HCEC 1CT (cell line): Measurements from ENCODE around the gene SMARCB1.

Experiments
- DNase-seq: peaks from one replicate; pipeline ENCODE4 v3.0.0-alpha.2; 2017

The SMARCB1 gene

DNA sequence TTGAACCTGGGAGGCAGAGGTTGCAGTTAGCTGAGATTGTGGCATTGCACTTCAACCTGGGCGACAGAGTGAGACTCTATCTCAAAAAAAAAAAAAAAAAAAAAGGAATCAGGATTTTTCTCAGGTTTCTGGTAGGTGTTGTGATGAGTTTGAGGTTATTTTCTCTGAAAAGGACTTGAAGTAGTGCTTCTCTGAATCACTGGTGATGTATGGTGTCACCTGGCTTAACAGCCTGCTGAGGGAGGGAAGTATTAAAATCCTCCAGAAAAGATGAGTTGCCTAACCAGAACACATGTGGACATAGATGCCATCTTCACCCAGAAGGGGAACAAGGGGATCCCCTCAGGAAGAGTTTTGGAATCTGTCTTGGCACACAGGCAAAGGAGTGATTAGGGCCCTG, 20.1 kb downstream of the SMARCB1 start:
- no peak for DNase-seq

DNA sequence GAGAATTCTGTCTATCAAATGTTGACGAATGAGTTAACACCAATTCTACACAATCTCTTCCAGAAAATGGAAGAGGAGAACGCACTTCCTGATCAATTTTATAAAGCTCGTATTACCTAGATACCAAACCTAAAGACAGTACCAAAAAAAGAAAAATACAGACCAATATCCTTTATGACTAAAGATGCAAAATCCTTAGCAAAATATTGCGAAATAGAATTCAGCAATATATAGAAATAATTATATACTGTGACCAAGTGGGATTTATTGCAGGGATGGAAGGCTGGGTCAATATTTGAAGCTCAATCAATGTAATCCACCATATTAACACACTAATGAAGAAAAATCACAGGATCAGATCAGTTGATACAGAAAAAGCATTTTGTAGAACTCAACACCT, 25.6 kb downstream of the SMARCB1 start:
- DNase-seq = no peak

DNA sequence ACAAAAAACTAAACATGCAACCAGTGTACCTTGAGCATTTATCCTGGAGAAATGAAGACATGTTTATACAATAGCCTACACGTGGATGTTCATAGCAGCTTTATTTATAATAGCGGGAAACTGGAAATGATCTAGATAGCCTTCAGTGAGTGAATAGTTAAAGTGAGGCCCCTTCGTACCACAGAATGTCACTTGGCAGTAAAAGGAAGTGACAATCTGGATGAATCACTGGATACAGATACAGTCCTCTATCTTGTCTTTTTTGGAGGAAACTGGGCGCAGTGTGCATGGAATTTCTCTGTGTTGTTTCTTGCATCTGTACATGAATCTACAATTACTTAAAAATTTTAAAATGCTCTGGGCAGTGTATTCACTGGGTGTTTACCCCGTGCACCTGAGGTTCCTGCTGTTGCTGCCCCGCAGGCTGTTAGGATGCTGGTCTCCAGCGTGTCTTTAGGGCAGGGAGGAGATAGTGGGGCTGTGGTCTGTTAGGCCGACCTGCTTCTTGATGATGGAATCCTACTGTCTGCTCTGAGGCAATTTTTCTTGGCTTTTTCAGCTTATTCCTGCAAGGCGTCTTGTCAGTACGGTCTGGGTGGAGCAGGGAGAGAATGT, 28.9 kb downstream of the SMARCB1 start:
- DNase-seq = no peak

DNA sequence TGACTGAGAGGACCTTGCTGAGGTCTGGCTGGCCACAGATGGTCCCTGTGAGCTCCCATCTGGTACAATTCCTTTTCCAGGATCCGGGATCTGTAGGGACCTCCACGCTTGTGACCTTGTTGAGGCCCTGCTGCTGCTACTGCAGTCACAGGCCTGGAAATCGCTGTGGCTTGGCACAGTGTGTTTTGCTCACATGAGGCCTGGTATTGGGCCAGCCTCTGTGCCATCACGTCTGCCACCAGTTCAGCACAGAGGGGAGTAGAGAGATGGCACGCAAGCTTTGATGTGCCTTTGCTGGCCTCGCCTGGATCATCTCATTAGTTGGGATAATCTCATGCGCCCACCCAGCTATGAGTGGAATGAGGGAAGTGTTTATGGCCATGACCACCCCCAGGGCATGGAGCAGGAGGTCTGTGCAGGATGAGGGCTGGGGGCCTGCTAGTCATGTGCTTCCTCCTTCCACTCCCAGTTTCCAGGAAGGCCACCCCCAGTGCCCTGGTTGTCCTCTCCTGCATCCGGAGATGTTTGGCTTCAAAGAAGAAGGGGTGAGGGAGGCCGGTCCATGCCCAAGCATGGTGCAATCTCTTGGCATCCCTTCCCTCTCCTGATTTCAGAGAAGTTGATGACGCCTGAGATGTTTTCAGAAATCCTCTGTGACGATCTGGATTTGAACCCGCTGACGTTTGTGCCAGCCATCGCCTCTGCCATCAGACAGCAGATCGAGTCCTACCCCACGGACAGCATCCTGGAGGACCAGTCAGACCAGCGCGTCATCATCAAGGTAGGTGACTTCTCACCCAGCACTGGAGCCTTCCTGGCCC, 29.6 kb downstream of the SMARCB1 start:
- no peak for DNase-seq

DNA sequence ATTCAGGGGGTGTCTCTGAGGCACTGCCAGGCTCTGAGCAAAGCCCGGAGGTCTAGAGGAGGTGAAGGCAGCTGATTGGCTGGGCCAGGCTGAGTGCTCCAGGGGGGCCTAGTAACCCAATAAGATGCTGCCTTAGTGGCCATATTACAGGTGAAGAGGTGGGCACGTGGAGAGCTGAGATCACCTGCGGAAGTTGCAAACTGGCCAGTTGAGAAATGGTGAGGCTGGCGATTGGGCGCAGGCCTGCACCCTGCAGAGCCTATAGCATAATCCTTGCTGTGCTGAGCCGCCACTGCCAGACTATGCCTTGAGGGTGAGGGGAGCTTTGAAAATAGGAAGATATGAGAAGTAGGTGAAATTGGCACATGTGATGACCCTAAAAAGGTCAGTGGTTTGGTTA, 30.4 kb downstream of the SMARCB1 start:
- no peak for DNase-seq

DNA sequence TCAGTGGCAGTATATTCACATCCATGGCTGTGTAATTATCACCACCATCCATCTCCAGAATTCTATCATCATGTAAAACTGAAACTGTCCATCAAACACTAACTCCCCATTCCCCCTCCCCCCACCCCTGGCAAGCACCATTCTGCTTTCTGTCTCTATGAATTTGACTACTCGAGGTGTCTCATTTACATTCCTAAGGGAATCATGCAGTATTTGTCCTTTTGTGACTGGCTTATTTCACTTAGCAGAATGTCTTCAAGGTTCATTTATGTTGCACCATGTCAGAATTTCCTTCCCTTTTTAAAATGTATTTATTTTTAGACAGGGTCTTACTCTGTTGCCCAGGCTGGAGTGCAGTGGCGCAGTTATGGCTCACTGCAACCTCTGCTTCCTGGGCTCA, 31.8 kb downstream of the SMARCB1 start:
- DNase-seq = no peak

DNA sequence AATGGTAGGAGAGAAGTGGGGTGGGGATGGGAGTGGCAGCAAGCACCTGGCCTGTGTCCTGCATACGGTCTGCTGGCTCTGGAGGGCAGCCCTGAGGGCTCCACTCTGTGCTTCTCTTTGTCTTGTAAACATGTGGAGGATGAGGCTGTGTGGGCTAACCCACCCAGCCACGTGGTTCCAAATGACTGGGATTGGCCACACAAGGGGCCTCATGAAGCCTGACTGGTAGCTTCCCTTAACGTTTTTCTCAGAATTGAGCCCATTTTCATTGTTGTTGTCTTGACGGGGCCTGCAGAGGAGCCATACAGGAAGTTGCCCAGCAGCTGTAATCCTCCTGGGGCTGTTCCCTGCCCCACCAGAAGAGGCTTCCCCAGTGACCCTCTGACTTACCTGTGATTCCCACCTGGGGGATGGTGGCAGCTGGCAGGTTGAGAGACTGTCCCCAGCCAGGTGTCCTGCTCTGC, 34.0 kb downstream of the SMARCB1 start:
- no peak for DNase-seq

DNA sequence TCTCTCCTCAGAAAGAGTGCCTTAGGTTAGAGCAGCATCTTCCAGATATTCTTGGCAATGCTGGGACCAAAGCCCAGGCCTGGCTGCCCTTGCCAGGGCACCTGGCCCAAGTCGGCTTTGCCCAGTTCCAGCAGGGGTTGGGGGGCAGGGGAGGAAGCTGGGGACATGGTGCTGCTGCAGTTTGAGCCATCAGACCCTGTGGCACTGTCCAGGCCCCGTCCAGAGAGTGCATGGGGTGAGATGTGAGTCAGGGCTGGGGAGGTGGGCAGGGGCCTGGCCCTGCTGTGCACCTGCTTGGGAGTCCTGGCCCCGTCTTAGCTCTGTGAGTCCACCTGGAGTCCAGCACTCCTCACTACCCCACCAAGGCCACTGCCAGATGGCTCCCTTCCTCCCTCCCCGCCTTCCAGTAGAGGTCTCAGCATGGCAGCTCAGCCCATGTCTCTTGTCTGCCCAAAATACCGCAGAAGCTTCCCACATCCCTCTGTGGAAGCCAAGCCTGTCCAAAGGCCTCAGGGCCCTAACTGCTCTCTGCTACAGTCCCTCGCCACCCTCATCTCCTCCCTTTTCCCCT, 35.4 kb downstream of the SMARCB1 start:
- DNase-seq = no peak

DNA sequence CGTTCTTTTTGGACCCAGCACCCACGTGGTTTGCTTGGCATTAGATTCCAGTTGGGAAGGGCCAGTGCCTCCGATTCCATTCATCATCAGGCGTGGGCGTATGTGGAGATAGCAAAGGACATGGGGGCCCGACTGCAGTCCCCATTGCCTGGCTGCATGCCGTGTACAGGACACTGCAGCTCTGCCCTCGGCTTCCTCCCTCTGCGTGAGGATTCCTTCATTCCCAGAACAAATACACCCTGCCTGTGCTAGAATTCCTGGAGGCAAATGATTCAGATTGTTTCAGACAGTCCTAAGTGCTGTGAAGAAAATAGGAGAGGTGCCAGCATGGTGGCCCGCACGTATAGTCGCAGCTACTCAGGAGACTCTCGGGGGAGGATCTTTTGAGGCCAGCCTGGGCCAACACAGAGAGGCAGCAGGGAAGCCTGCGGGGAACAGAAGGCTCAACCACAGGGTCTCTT, 36.6 kb downstream of the SMARCB1 start:
- no peak for DNase-seq

DNA sequence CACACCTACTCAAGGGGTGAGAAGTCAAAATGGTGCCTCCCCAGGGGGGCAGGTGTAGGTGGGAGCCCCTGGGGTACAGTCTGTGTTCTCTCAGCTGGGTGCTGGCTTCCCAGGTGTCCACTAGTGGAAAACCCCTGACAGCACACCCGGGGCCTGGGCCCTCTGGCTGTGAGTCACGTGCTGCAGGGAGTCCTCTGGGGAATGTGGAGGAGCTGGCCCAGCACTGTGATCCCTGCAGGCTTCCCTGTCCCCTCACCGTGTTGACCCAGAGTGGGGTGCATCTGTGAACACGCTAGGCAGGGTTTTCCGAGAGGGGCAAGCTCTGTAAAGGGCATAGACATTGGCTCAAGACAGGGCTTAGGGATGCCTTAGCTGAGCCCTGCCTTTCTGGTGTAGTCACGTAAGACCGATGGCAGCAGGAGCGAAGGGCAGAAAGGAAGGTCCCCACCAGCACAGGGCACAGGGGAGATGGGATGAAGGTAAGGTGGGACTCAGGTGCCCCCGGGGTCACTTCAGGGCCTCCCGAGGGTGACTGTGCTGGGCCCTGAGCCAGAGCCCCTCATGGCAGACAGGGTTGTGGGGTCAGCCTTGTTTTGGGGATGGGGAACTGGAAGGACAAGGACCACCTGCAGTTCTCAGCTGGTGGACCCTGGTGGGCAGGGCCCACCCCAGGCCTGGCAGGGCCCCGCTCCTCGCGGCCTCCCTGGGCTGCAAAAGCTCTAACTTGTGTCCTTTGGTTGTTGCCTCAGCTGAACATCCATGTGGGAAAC, 37.9 kb downstream of the SMARCB1 start:
- DNase-seq = no peak

DNA sequence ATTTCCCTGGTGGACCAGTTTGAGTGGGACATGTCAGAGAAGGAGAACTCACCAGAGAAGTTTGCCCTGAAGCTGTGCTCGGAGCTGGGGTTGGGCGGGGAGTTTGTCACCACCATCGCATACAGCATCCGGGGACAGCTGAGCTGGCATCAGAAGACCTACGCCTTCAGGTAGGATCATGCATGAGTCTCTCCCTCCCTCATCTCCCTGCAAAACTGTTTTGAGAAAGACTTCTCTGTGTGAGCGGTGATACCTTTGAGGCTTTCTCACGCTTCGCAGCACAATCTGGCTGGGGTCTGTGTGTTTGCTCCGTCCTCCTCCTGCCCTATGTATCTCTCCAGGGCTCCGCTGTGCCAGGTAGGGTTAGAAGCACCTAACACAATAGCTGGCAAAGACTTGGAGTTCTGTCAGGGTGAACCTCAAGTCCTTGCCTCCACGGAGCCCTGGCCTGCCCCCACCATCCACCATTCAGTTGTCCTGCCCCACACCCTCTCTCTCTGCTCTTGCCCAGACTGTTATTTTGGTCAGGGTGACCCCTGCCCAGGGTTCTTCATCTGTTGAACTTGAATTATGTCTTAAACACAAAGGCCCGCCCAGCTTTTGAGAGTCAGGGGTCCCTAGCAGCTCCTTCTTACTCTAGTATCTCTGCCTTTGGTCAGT, 38.6 kb downstream of the SMARCB1 start:
- DNase-seq = no peak

DNA sequence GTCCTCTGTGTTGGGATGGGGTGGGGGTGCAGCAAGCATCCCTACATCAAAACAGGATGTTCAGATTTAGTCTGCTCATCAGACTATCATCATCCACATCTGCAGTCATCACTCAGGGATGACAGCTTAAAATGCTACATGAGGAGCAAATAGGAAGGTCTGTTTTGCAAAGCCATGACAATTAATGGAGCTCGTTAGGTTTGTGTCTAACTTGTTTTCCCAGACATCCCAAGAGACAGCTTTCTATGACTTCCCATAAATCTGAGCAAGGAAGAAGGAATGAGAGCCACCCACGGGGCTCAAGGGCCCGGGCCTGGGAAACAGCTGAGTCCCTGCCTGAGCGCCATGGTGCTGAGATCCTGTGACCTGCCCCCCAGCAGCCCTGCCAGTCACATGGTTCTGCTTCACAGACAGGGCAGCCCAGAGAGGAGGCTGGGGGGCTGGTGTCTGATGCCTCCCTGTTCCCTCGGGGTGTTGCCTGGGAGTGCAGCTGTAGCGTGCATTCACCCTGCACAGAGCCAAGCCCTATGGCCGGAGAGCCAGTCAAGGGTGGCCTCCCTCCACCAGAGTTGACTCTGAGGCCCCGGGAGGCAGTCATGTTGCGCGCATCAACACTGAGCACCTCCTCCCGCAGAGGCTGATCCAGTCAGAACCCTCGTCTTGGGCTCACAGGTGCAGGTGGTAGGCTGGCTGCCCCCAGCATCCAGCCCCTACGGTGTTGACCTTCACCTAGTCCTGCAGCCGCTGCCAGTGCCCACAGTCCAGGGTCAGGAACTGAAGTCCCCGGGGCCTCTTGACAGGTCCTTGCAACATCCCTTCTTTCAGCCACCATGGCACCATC, 40.0 kb downstream of the SMARCB1 start:
- DNase-seq = no peak

DNA sequence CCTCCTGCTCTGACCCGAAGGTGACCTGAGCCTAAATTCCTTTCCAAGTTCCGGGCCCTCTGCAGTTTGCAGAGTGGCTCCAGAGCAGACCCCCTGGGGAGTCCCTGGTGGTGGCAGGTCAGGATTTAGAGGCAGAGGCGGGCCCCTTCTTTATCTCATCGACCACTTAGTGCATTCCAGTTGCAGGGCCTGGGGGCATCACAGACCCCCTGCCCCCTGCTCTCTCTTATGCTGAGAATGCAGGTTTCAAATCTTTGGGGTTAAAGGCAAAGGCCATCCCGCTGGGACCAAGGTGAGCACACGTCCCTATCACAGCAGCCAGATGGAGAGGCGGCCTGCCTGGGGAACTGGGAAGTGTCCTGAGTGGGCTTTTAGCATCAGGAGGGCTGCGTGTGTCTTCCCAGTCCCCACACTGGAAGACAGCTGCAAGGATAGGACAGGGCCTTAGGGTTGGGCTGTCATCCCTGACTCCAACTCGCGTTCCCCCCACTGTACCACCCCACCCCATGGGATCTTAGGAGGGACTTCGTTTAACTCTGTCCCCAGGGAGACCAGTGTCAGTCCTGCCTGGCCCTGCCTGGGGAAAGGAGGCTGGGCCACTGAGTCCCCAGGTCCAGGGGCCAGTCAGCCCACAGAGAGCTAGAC, 40.7 kb downstream of the SMARCB1 start:
- DNase-seq = no peak

DNA sequence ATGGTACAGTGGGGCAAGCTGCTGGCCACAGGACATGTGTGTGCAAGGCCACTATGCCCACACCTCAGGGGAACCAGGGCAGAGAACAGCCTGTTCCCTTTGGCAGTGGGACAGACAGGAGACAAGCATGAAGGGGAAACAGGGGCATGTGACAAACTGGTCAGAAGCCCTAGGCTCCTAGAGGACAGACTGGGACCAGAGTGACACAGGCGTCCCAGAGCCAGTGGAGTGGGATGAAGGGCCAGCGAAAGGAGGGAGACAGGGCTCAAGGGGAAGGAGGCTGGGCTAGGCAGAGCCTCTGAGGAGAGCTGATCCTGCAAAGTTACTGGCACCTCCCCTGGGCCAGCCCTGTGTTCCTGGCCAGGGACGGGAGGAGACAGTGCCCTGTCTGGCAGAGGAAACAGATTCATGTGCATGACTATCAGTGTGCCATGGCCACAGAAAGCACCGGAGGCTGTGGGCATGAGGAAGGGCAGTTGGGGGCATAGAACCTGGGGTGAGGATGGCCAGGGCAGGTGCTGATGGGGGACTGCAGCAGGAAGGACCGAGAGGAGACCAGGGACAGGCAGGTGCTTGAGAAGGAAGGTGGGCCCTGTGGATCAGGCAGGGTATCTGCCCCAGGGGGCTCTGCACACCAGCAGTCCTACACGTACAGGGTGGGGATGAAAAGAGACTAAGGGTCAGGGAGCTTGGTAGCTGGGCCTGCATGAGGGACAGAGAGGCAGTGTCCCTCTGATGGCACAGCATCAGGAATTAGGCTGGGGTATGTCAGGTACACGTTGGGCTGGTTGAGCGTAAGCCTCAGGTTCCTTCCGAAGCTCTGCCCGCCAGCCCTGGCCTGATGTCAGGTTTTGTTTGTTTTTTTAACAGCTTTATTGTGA, 42.3 kb downstream of the SMARCB1 start:
- no peak for DNase-seq

DNA sequence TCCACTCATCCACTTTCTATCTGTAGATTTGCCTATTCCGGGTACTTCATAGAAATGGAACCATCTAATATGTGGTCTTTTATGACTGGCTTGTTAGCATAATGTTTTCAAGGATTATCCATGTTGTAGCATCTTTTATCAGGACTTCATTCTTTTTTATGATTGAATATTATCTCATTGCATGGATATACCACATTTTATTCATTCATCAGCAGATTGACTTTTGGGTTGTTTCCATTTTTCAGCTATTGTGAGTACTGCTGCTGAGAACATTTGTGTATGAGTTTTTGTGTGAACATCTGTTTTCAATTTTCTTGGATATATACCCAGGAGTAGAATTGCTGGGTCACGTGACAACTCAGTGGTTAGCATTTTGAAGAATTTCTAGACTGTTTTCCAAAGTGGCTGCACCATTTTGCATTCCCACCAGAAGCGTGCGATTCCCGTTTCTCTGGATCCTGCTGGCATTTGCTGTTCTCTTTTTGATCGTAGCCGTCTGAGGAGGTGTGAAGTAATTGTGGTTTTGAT, 43.1 kb downstream of the SMARCB1 start:
- DNase-seq = peak; percentile 82

DNA sequence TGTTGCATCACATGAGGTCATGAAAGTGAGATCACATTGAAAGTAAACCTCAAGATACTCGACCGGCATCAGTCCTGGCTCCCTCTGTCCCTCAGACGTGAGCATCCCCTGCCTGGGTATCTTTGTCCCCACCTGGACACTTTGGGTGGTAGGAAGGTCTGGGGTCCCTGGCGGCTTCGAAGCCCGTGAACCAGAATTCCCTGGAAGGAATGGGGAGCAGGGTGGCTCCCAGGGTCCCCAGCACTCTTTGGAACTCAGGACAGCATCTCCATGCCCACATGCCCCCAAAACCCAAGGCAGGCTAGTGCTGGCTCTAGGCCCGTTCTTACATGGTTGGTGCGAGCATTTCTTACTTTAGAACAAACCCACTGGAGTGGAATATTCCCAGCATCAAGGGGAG, 44.5 kb downstream of the SMARCB1 start:
- no peak for DNase-seq

DNA sequence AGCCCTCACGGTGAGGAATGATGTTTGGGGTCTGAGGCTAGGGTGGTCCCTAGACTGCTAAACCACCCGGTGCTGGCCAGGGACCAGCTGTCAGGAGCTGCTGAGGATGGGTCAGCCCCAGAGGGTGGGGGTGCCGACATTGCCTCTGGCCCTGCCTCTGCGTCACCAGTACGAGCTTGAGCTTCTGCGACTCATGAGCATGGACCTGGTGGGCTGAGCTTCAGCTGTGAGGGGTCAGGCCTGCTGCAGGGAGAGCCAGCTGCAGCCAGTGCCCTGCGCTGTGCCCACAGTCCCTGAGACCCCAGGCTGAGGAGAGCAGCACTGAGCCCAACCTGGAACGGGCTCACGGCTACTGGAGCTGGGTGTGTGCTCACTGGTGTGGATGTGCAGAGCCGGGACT, 45.0 kb downstream of the SMARCB1 start:
- DNase-seq = no peak

DNA sequence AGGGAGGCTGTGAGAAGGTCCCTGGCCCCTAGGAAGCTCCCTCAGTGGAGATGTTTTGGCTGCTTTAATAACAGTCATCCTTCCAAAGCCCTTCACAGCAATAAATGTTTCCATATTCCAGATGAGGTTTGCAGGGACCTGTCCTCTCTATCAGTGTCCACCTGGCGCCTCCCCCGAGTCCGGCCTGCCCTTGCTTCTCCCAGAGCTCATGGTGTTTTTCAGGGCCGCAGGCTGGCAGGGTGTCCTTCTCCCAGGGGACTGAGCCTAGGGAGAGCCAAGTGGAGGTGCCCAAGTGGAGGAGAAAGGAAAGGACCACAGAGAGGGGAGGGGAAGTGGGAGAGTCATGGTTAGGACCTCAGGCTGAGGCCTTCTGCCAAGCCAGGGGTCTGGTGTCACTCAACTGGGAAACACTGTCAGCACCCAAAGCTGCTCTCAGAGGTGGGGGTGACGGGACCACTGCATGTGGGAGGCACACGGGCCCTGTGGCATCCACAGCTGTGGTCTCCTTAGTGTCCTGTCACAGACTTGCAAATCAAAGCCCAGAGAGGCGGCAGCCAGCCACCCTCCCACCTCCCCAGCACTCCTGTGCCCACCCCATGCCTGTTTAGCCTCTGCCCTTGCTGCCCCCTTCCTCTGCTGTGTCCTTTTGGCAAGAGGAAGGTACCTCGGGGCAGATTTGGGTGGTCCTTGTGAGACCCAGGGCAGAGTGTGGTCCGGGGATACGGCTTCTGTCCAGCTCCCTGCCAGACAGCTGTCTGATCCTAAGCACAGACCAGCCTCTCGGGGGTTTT, 45.7 kb downstream of the SMARCB1 start:
- DNase-seq = no peak
